GM12878 (cell line): ENCODE measurements around the gene VTCN1. TPM values are rescaled to one million over a fixed set of nuclear protein-coding genes. Genes with fewer than 3 reads are reported as not detected.

Experiments used
- ATAC-seq: fragments of 200-7000 bp; cut with Tn5 transposase; 3 replicates; pipeline ENCODE4 v1.9.1; 2020; ENCODE audit warnings: mild to moderate bottlenecking, moderate library complexity
- BruUV-seq: library from RNA; stranded (reverse); fragments of 400-500 nt; replicated peaks from 2 replicates; lab custom pipeline; 2021; lab: Mats Ljungman, UMichigan
- CTCF ChIA-PET: fragments of 300-600 bp; sonication (Branson Sonifier 250); formaldehyde crosslinking; extraction: SDS; loops from one replicate; lab custom pipeline; 2021; ENCODE audit warnings: inconsistent platforms; lab: Yijun Ruan, JAX
- POLR2A ChIA-PET: fragments of 350-600 bp; formaldehyde crosslinking; extraction: SDS; loops from one replicate; lab custom pipeline; 2021; ENCODE audit warnings: inconsistent platforms; lab: Charles Lee
- RAD21 ChIA-PET: fragments of 300-600 bp; sonication (Branson Sonifier 250); formaldehyde crosslinking; loops from one replicate; lab custom pipeline; 2023; ENCODE audit warnings: antibody characterized with exemption; ENCODE audit not compliant: unreplicated experiment; lab: Charles Lee
- SMC1A ChIA-PET: fragments of 300-600 bp; sonication (Branson Sonifier 250); formaldehyde crosslinking; loops from one replicate; lab custom pipeline; 2023; ENCODE audit not compliant: unreplicated experiment, uncharacterized antibody; lab: Charles Lee
- DNase-seq: peaks from one replicate; pipeline ENCODE4 v3.0.0-alpha.2; 2011; ENCODE audit warnings: low read depth, low spot score
- FAIRE-seq: peaks from 3 replicates; lab custom pipeline; 2011; peaks lifted over from hg19 to GRCh38; lab: Jason Lieb, UNC
- H2AFZ ChIP-seq: 2 replicates; pipeline ENCODE4 v1.6.0; 2011; ENCODE audit warnings: low read depth, low read length, control low read depth; ENCODE audit not compliant: control insufficient read depth
- H3K27ac ChIP-seq: 2 replicates; pipeline ENCODE4 v1.5.1; 2011; ENCODE audit warnings: control low read depth; ENCODE audit not compliant: control insufficient read depth, insufficient read depth
- H3K27me3 ChIP-seq, 2 experiments: replicated peaks in 1 of 2; 2 replicates each; pipeline versions ENCODE4 v1.6.0 to v1.6.1; 2011; ENCODE audit warnings: low read length in 1 of 2; ENCODE audit not compliant: control insufficient read depth in 2 of 2, insufficient read depth in 2 of 2
- H3K36me3 ChIP-seq, 2 experiments: 2 replicates each; pipeline ENCODE4 v1.5.1; 2011; ENCODE audit warnings: low read length in 1 of 2; ENCODE audit not compliant: control insufficient read depth in 2 of 2, insufficient read depth in 2 of 2
- H3K4me1 ChIP-seq: 2 replicates; pipeline ENCODE4 v1.6.1; 2011; ENCODE audit warnings: mild to moderate bottlenecking, low read length, moderate library complexity, mixed read lengths; ENCODE audit not compliant: control insufficient read depth, insufficient read depth
- H3K4me2 ChIP-seq: 2 replicates; pipeline ENCODE4 v1.6.0; 2011; ENCODE audit warnings: control low read depth; ENCODE audit not compliant: control insufficient read depth, insufficient read depth
- H3K4me3 ChIP-seq: fragments of 200-600 bp; sonication (generic); 2 replicates; pipeline ENCODE4 v1.5.1; 2016
- H3K79me2 ChIP-seq: 2 replicates; pipeline ENCODE4 v1.6.0; 2011; ENCODE audit warnings: low read length; ENCODE audit not compliant: control insufficient read depth, insufficient read depth
- H3K9ac ChIP-seq: 2 replicates; pipeline ENCODE4 v1.8.0; 2011; ENCODE audit warnings: low read length, control low read depth, mixed read lengths; ENCODE audit not compliant: control insufficient read depth, insufficient read depth
- H3K9me3 ChIP-seq: replicated peaks from 3 replicates; pipeline ENCODE4 v1.5.1; 2011; ENCODE audit warnings: mild to moderate bottlenecking, low read length; ENCODE audit not compliant: control insufficient read depth, insufficient read depth
- H4K20me1 ChIP-seq: 2 replicates; pipeline ENCODE4 v1.6.0; 2011; ENCODE audit not compliant: control insufficient read depth, insufficient read depth
- FOS ChIP-seq: IDR thresholded peaks from 3 replicates; pipeline ENCODE4 v1.6.1; 2011; ENCODE audit warnings: borderline replicate concordance; ENCODE audit not compliant: insufficient read length; ENCODE audit errors: extremely low read depth
- MXI1 ChIP-seq: fragments of 150-350 bp; IDR thresholded peaks from 2 replicates; pipeline ENCODE4 v1.6.1; 2011; ENCODE audit warnings: low read depth, mild to moderate bottlenecking, inconsistent platforms, low read length, improper control_type of control experiment
- MYC ChIP-seq: IDR thresholded peaks from 2 replicates; pipeline ENCODE4 v1.6.1; 2011; ENCODE audit warnings: mild to moderate bottlenecking, low read length, moderate library complexity, inconsistent platforms; ENCODE audit not compliant: insufficient read depth, insufficient replicate concordance, insufficient read length, severe bottlenecking
- PRDM15 ChIP-seq: fragments of 450-650 bp; formaldehyde crosslinking; IDR thresholded peaks from 2 replicates; pipeline ENCODE4 v1.4.0; 2020; ENCODE audit warnings: mild to moderate bottlenecking, moderate library complexity
- RCOR1 ChIP-seq: conservative IDR thresholded peaks from 2 replicates; pipeline ENCODE4 v1.6.1; 2012; ENCODE audit warnings: low read depth, low read length, improper control_type of control experiment
- REST ChIP-seq: IDR thresholded peaks from 2 replicates; pipeline ENCODE4 v1.6.1; 2012; ENCODE audit warnings: mild to moderate bottlenecking, low read depth, low read length
- SMAD1 ChIP-seq: fragments of 450-650 bp; IDR thresholded peaks from 2 replicates; pipeline ENCODE4 v1.6.1; 2018; ENCODE audit warnings: mild to moderate bottlenecking, low read depth; ENCODE audit not compliant: partially characterized antibody
- STAT1 ChIP-seq: fragments of 450-650 bp; conservative IDR thresholded peaks from 2 replicates; pipeline ENCODE4 v1.6.1; 2014; ENCODE audit warnings: antibody characterized with exemption, mild to moderate bottlenecking
- WRNIP1 ChIP-seq: IDR thresholded peaks from 2 replicates; pipeline ENCODE4 v1.6.1; 2011; ENCODE audit warnings: low read depth, low read length, improper control_type of control experiment, borderline replicate concordance
- ZBTB4 ChIP-seq: fragments of 450-650 bp; formaldehyde crosslinking; IDR thresholded peaks from 2 replicates; pipeline ENCODE4 v1.4.0; 2022; ENCODE audit warnings: mild to moderate bottlenecking, moderate library complexity
- ZNF384 ChIP-seq: IDR thresholded peaks from 2 replicates; pipeline ENCODE4 v1.6.1; 2012; ENCODE audit warnings: low read depth, mild to moderate bottlenecking, low read length, improper control_type of control experiment, borderline replicate concordance
- ZNF622 ChIP-seq: fragments of 450-650 bp; IDR thresholded peaks from 2 replicates; pipeline ENCODE4 v1.6.1; 2017; ENCODE audit warnings: mild to moderate bottlenecking, inconsistent platforms
- WGBS: methylation state at CpG from one replicate; pipeline ENCODE4 v1.1.6; 2016; ENCODE audit warnings: low lambda C conversion rate; ENCODE audit not compliant: insufficient replicate concordance, insufficient coverage; ENCODE audit errors: missing lambda C conversion rate; 5-methylcytosine and 5-hydroxymethylcytosine counted together
- in situ Hi-C: fragments of 300-500 bp; cut with MboI; formaldehyde crosslinking; loops from 9 replicates; pipeline ENCODE4 v1.14.3; 2018; ENCODE audit warnings: mixed read lengths
- intact Hi-C: fragments of 100-400 bp; cut with micrococcal nuclease; formaldehyde crosslinking; loops from one replicate; pipeline ENCODE4 v1.14.2; 2022; ENCODE audit not compliant: unreplicated experiment
- polyA plus RNA-seq, 11 experiments: library from polyadenylated mRNA; depleted of rRNA in 4 of 11; unstranded in 6 of 11; stranded (reverse) in 5 of 11; fragments of >200 nt; fragmentation: Nextera tagmentation in 4 of 11; fragmentation: Illumina TruSeq in 1 of 11; extraction: Ambion mirVana in 4 of 11; extraction: Trizol in 1 of 11; gene quantifications; 1 replicate in 1 of 11; 2 replicates in 10 of 11; pipeline versions ENCODE4 v1.2.1 to v1.2.3, GENCODE V29; 2011 to 2016; ENCODE audit warnings: inconsistent platforms in 2 of 11, missing spikeins in 2 of 11, low read depth in 1 of 11
- total RNA-seq, 4 experiments: library from RNA; depleted of rRNA in 3 of 4; stranded (reverse); fragments of >200 nt in 3 of 4; fragmentation: Illumina TruSeq in 1 of 4; extraction: Trizol in 1 of 4; gene quantifications; 2 replicates each; pipeline versions ENCODE4 v1.2.1 to v1.2.3, GENCODE V29; 2013 to 2021

The VTCN1 gene
- total and polyA plus RNA-seq, 10 of the 15 experiments (the other 5 are each of a cell fraction or from before 2014, with no cell fraction given) = not detected

GRCh38 chr1:117180147-117180967 lies 30.4 kb downstream of the VTCN1 start:
- DNase-seq (no peak), ATAC-seq (no peak), FAIRE-seq (no peak)
- ChIA-PET CTCF (interaction anchor here (0.9 kb wide), 1 partner anchor 355 kb away, joined by 3 read pairs; no protein-coding TSS in a partner anchor), POLR2A (no interaction called here), SMC1A (no interaction called here), RAD21 (no interaction called here)
- Histone ChIP-seq H3K36me3 (no peaks in the 10 kb centered on the region), H3K4me1 (no peaks in the 10 kb centered on the region), H3K4me3 (no peak overlapping the region), H4K20me1 (no peaks in the 10 kb centered on the region), H3K4me2 (no peak overlapping the region), H3K79me2 (no peaks in the 10 kb centered on the region), H2AFZ (no peak overlapping the region), H3K9me3 (no peaks in the 10 kb centered on the region), H3K9ac (no peak overlapping the region), H3K27me3 (no peaks in the 10 kb centered on the region), H3K27ac (no peak overlapping the region)
- no TSS peak for BruUV-seq
- WGBS = 36% methylated on average over 5 of the region's 5 CpGs
- in situ Hi-C loops = no loop called here
- intact Hi-C loops = no loop called here
- TF ChIP-seq REST (no peak), ZNF384 (no peak), WRNIP1 (no peak), ZNF622 (no peak), ZBTB4 (CRISPR knock-in tag) (no peak), STAT1 (no peak), PRDM15 (CRISPR knock-in tag) (no peak), MXI1 (no peak), FOS (no peak), RCOR1 (no peak), MYC (no peak), SMAD1 (no peak)
